Upper lobe of left lung (tissue), 4 donors: Measurements from ENCODE around the gene AVPI1.

Source experiments
- POLR2A ChIP-seq, 4 donors: fragments of 450-650 bp; IDR thresholded peaks; one replicate each; pipeline ENCODE4 v1.5.1; 2016 to 2017; ENCODE audit warnings: antibody characterized with exemption in 4 of 4, mild to moderate bottlenecking in 2 of 4
- TF ChIP-seq, protein P1 (sequence below), 6 experiments: fragments of 450-650 bp in 4 of 6; fragments of 200-600 bp in 2 of 6; sonication (generic) in 2 of 6; IDR thresholded peaks; one replicate each; pipeline ENCODE4 v1.5.1; 2016 to 2019; ENCODE audit warnings: antibody characterized with exemption in 6 of 6

DNA sequence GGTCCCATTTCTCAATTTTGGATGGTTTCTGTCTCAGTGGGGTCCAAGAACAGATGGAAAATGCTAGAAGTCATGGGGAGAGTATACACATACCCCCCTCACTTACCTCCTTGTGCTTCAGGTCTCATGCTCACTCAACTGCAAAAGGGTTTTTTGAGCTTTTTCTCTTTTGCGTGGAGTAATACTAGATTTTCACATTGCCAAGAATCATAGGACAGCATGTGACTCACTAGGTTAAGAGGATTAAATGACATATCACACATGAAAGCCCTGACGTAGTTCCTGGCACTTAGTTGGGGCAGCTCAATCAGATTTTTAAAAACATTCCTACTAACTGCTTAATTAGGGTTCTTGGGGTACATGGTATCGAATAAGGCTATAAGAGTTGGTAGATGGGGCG lies 42.1 kb downstream of the AVPI1 start:
- TF ChIP-seq, protein P1, sequence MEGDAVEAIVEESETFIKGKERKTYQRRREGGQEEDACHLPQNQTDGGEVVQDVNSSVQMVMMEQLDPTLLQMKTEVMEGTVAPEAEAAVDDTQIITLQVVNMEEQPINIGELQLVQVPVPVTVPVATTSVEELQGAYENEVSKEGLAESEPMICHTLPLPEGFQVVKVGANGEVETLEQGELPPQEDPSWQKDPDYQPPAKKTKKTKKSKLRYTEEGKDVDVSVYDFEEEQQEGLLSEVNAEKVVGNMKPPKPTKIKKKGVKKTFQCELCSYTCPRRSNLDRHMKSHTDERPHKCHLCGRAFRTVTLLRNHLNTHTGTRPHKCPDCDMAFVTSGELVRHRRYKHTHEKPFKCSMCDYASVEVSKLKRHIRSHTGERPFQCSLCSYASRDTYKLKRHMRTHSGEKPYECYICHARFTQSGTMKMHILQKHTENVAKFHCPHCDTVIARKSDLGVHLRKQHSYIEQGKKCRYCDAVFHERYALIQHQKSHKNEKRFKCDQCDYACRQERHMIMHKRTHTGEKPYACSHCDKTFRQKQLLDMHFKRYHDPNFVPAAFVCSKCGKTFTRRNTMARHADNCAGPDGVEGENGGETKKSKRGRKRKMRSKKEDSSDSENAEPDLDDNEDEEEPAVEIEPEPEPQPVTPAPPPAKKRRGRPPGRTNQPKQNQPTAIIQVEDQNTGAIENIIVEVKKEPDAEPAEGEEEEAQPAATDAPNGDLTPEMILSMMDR (IDR thresholded peaks at IDR 0.05): no peak
- no peak for TF ChIP-seq POLR2A (IDR thresholded peaks at IDR 0.05)
